OCI-LY3 (cell line): ENCODE measurements around the gene UBE2U.

Source experiments
- H2AFZ ChIP-seq: fragments of 200-600, 300-600 bp; shearing (Covaris generic); 2 replicates; pipeline ENCODE4 v1.6.0; 2014; ENCODE audit warnings: antibody characterized with exemption, low read depth, low read length
- H3K27ac ChIP-seq: fragments of 200-600, 300-600 bp; sonication (generic); 2 replicates; pipeline ENCODE4 v1.5.1; 2014; ENCODE audit warnings: mild to moderate bottlenecking, low read length, moderate library complexity, mixed read lengths
- H3K27me3 ChIP-seq: fragments of 200-600, 300-600 bp; sonication (generic); 2 replicates; pipeline ENCODE4 v1.6.1; 2014; ENCODE audit warnings: low read depth, low read length, mixed read lengths
- H3K36me3 ChIP-seq: fragments of 200-600, 300-600 bp; sonication (generic); replicated peaks from 2 replicates; pipeline ENCODE3; 2014; ENCODE audit warnings: low read depth, low read length, mixed read lengths
- H3K4me1 ChIP-seq: fragments of 300-600, 200-600 bp; sonication (generic); 2 replicates; pipeline ENCODE4 v1.6.1; 2014; ENCODE audit warnings: low read length, mixed read lengths
- H3K4me2 ChIP-seq: fragments of 200-600, 300-600 bp; sonication (generic); 2 replicates; pipeline ENCODE4 v1.6.1; 2014; ENCODE audit warnings: low read length, mixed read lengths
- H3K4me3 ChIP-seq: fragments of 300-600, 200-600 bp; sonication (generic); 2 replicates; pipeline ENCODE4 v1.5.1; 2014; ENCODE audit warnings: antibody characterized with exemption, mild to moderate bottlenecking, low read length, moderate library complexity
- H3K79me2 ChIP-seq: fragments of 300-600, 200-600 bp; shearing (Covaris generic); 2 replicates; pipeline ENCODE4 v1.6.1; 2014; ENCODE audit warnings: mild to moderate bottlenecking, low read length, mixed read lengths
- H3K9ac ChIP-seq: fragments of 300-600, 200-600 bp; shearing (Covaris generic); 2 replicates; pipeline ENCODE4 v1.6.0; 2014; ENCODE audit warnings: mild to moderate bottlenecking, low read length, moderate library complexity
- H3K9me3 ChIP-seq: fragments of 200-600, 300-600 bp; shearing (Covaris generic); 2 replicates; pipeline ENCODE4 v1.6.1; 2014; ENCODE audit warnings: low read length, mixed read lengths; ENCODE audit not compliant: insufficient read depth
- H4K20me1 ChIP-seq: fragments of 200-600, 300-600 bp; sonication (generic); 2 replicates; pipeline ENCODE4 v1.6.1; 2016; ENCODE audit warnings: low read length, mixed read lengths; ENCODE audit not compliant: insufficient read depth
- EZH2phosphoT487 ChIP-seq: fragments of 200-600 bp; shearing (Covaris generic); IDR thresholded peaks from 2 replicates; pipeline ENCODE4 v1.6.1; 2018; ENCODE audit warnings: antibody characterized with exemption, mixed run types, low read depth
- TF ChIP-seq, protein P1 (sequence below): fragments of 200-600, 300-600 bp; sonication (generic); IDR thresholded peaks from 2 replicates; pipeline ENCODE4 v1.5.1; 2014; ENCODE audit warnings: antibody characterized with exemption, low read length, low read depth

The UBE2U gene

DNA sequence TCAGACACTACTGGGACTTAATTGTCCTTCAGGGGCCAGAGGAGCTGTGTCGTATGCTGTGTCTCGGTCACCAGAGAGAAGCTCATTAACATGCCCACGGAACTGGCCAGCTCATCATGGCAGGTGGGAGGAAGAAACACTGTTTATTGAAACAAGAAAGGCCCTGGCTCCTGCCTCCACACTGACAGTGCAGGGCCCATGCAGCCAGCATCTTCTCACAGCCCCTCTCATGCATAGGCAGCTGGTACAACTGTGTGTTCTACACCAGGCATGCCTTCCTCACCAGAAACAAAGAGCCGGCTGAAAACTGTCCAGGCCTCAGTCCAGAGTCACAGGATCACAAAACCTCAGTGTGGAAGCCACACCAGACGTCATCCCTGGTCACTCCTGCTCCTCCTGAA, 106.0 kb downstream of the UBE2U start:
- no peaks in the 10 kb centered on the region for H3K9me3 ChIP-seq
- TF ChIP-seq EZH2phosphoT487: no peak
- TF ChIP-seq, protein P1, sequence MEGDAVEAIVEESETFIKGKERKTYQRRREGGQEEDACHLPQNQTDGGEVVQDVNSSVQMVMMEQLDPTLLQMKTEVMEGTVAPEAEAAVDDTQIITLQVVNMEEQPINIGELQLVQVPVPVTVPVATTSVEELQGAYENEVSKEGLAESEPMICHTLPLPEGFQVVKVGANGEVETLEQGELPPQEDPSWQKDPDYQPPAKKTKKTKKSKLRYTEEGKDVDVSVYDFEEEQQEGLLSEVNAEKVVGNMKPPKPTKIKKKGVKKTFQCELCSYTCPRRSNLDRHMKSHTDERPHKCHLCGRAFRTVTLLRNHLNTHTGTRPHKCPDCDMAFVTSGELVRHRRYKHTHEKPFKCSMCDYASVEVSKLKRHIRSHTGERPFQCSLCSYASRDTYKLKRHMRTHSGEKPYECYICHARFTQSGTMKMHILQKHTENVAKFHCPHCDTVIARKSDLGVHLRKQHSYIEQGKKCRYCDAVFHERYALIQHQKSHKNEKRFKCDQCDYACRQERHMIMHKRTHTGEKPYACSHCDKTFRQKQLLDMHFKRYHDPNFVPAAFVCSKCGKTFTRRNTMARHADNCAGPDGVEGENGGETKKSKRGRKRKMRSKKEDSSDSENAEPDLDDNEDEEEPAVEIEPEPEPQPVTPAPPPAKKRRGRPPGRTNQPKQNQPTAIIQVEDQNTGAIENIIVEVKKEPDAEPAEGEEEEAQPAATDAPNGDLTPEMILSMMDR: no peak
- no peaks in the 10 kb centered on the region for H3K36me3 ChIP-seq

DNA sequence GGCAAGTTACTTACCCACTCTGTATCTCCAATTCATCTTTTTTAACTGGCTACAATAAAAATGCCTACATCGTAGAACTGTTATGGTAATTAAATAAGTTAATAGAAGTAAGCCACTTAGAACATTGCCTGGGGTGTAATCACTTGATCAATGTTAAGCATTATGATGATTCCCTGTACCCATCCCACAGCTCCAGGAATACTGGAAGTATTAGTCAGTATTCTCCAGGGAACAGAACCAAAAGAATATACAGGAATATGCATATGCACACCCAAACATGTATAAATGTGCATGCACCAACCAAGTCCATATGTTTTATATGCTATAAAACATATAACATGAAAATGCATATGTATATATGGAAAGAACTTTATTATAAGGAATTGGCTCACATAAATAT, 107.3 kb downstream of the UBE2U start:
- H3K27ac ChIP-seq: no peak overlapping the region
- no peaks in the 10 kb centered on the region for H3K27me3 ChIP-seq
- H3K9ac ChIP-seq: no peak overlapping the region
- no peak overlapping the region for H3K4me3 ChIP-seq
- H3K4me2 ChIP-seq: no peak overlapping the region
- H3K9me3 ChIP-seq: no peaks in the 10 kb centered on the region
- no peaks in the 10 kb centered on the region for H4K20me1 ChIP-seq
- no peaks in the 10 kb centered on the region for H3K4me1 ChIP-seq
- TF ChIP-seq, protein P1: no peak
- no peak for TF ChIP-seq EZH2phosphoT487
- no peaks in the 10 kb centered on the region for H3K36me3 ChIP-seq
- no peak overlapping the region for H2AFZ ChIP-seq
- H3K79me2 ChIP-seq: no peaks in the 10 kb centered on the region

More for the DNA sequence above, 106.0 kb downstream of the UBE2U start:
- no peaks in the 10 kb centered on the region for H3K27me3 ChIP-seq
- no peak overlapping the region for H3K27ac ChIP-seq
- H4K20me1 ChIP-seq: no peaks in the 10 kb centered on the region
- H3K4me1 ChIP-seq: no peaks in the 10 kb centered on the region
- H3K79me2 ChIP-seq: no peaks in the 10 kb centered on the region
- no peak overlapping the region for H3K9ac ChIP-seq
- H2AFZ ChIP-seq: no peak overlapping the region
- H3K4me2 ChIP-seq: no peak overlapping the region
- no peak overlapping the region for H3K4me3 ChIP-seq

DNA sequence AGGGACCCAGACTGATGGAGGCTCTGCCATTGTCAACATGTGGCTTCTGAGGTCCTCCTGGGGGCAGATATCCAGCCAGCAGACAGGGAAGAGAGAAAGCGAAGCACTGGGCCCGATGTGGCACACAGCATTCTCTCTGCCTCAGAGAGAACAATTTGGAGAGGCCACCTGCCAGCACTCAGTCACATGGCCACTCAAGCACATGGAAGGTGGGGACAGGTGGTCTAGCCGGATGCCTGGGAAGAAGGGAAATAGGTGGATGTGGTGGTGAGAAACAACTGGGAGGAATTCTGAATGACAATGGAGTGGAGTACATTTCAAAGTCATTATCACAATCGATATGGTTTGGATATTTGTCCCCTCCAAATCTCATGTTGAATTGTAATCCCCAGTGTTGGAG, 109.0 kb downstream of the UBE2U start:
- Histone ChIP-seq H3K4me3 (no peak overlapping the region), H3K4me1 (no peaks in the 10 kb centered on the region), H3K27me3 (no peaks in the 10 kb centered on the region), H3K27ac (no peak overlapping the region), H3K4me2 (no peak overlapping the region), H3K9me3 (no peaks in the 10 kb centered on the region), H2AFZ (no peak overlapping the region), H3K36me3 (no peaks in the 10 kb centered on the region), H3K9ac (no peak overlapping the region), H4K20me1 (no peaks in the 10 kb centered on the region), H3K79me2 (no peaks in the 10 kb centered on the region)
- TF ChIP-seq, protein P1: no peak
- TF ChIP-seq EZH2phosphoT487: no peak

- no peak overlapping the region for H3K4me3 ChIP-seq
- H2AFZ ChIP-seq: no peak overlapping the region
- no peaks in the 10 kb centered on the region for H4K20me1 ChIP-seq
- no peaks in the 10 kb centered on the region for H3K27me3 ChIP-seq
- no peak overlapping the region for H3K9ac ChIP-seq
- H3K4me2 ChIP-seq: no peak overlapping the region
- TF ChIP-seq EZH2phosphoT487: no peak
- TF ChIP-seq, protein P1: no peak
- H3K79me2 ChIP-seq: no peaks in the 10 kb centered on the region
- H3K4me1 ChIP-seq: no peaks in the 10 kb centered on the region
- H3K27ac ChIP-seq: no peak overlapping the region
- no peaks in the 10 kb centered on the region for H3K9me3 ChIP-seq
- H3K36me3 ChIP-seq: no peaks in the 10 kb centered on the region
Measured at GRCh38 chr1:64315402-64315801, 112.0 kb downstream of the UBE2U start.
